NCI-H187 treated with DMSO at 0.1 percent for 48 hours (cell line): ENCODE results near the gene TAS2R39.
"Not testable (repeated sequence)": the region's sequence is repeated elsewhere in the genome, so short reads cannot be mapped to it uniquely, and the experiment has no call there.

Source experiments
- DNase-seq: peaks from one replicate; lab custom pipeline; 2025; lab: John Stamatoyannopoulos, UW

Gene TAS2R39

GRCh38 chr7:143183024-143183423 lies at the start of gene TAS2R39:
Gene TAS2R39, plus strand, starts transcription at chr7:143183419. Its CDS starts 0 bp downstream, at chr7:143183419.
- DNase-seq: no peak

GRCh38 chr7:143147070-143147469 lies 36.1 kb upstream of the TAS2R39 start:
- no peak for DNase-seq

- DNase-seq: no peak
These were observed 35.2 kb upstream of the TAS2R39 start for GRCh38 chr7:143148050-143148449.

- DNase-seq: no peak
These were observed 34.6 kb upstream of the TAS2R39 start for GRCh38 chr7:143148651-143149050.

GRCh38 chr7:143150696-143151095 lies 32.5 kb upstream of the TAS2R39 start:
- not testable (repeated sequence) for DNase-seq

GRCh38 chr7:143158617-143159016 lies 24.6 kb upstream of the TAS2R39 start:
- not testable (repeated sequence) for DNase-seq

- no peak for DNase-seq
These were observed 11.5 kb upstream of the TAS2R39 start for GRCh38 chr7:143171697-143172096.

GRCh38 chr7:143172354-143172753 lies 10.9 kb upstream of the TAS2R39 start:
- no peak for DNase-seq

- DNase-seq: no peak
These were observed 7.1 kb upstream of the TAS2R39 start for GRCh38 chr7:143176128-143176527.

GRCh38 chr7:143177374-143178119 lies 5.7 kb upstream of the TAS2R39 start:
- no peak for DNase-seq

- DNase-seq: not testable (repeated sequence)
These were observed 2.4 kb upstream of the TAS2R39 start for GRCh38 chr7:143180771-143181170.

- DNase-seq: no peak
These were observed 1.9 kb upstream of the TAS2R39 start for GRCh38 chr7:143181349-143181748.

GRCh38 chr7:143185551-143185950 lies 2.3 kb downstream of the TAS2R39 start:
- no peak for DNase-seq

GRCh38 chr7:143188994-143189393 lies 5.8 kb downstream of the TAS2R39 start:
- DNase-seq: no peak

- no peak for DNase-seq
These were observed 10.7 kb downstream of the TAS2R39 start for GRCh38 chr7:143193880-143194279.

- DNase-seq: no peak
These were observed 15.8 kb downstream of the TAS2R39 start for GRCh38 chr7:143199040-143199439.

- no peak for DNase-seq
These were observed 18.9 kb downstream of the TAS2R39 start for GRCh38 chr7:143202161-143202560.

- no peak for DNase-seq
These were observed 20.2 kb downstream of the TAS2R39 start for GRCh38 chr7:143203386-143203785.

- no peak for DNase-seq
These were observed 22.5 kb downstream of the TAS2R39 start for GRCh38 chr7:143205560-143206293.

- DNase-seq: no peak
These were observed 27.3 kb downstream of the TAS2R39 start for GRCh38 chr7:143210541-143210940.

GRCh38 chr7:143213478-143213877 lies 30.3 kb downstream of the TAS2R39 start:
- DNase-seq: not testable (repeated sequence)

GRCh38 chr7:143214789-143215679 lies 31.8 kb downstream of the TAS2R39 start:
- DNase-seq: peak; percentile 69
